ENCODE results near the gene UBE2H.

The UBE2H gene

DNA sequence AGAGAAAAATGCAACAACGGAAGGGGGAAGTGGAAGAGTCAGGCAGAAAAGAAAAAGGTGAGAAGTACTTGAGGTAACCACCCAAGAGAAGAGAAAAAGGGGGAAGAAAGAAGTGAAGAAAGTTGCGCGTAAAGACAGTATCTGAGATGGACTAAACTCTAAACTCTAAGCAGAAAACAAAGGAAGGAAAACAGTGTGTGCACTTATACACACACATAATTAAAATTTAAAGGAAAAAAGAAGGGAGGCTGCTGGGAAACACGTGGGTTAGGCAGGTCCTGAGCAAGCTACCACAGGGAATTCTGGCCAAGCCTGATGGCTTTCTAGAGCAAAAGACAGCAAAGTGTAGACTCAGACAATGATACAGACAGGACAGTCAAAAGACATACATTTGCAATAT is 78.0 kb downstream of the UBE2H start:
- Histone ChIP-seq H3K27ac (ENCODE audit: extremely low read depth, low read depth, low read length) (no peak overlapping the region), H3K9me3 (ENCODE audit: control insufficient read depth, insufficient read depth, low read depth, low read length) (no peaks in the 10 kb centered on the region), H3K36me3 (ENCODE audit: control insufficient read depth in 2 of 2, insufficient read depth in 1 of 2, low read length in 2 of 2) (no peaks in the 10 kb centered on the region; a peak in 1 of 3 replicates), H3K4me1 (ENCODE audit: control insufficient read depth, insufficient read depth, low read length) (no peaks in the 10 kb centered on the region), H3K4me3 (ENCODE audit: low read depth, low read length) (no peak overlapping the region)
- ChIA-PET POLR2A (no interaction called here), CTCF (interaction anchor here (0.5 kb wide), 1 partner anchor 656 kb away, joined by 3 read pairs; no protein-coding TSS in a partner anchor)
- TF ChIP-seq ZXDB (tag by site-specific recombination; IDR thresholded peaks at IDR 0.05) (no peak), ZNF140 (tag by site-specific recombination; IDR thresholded peaks at IDR 0.05) (no peak)
- TF ChIP-seq, protein P1, sequence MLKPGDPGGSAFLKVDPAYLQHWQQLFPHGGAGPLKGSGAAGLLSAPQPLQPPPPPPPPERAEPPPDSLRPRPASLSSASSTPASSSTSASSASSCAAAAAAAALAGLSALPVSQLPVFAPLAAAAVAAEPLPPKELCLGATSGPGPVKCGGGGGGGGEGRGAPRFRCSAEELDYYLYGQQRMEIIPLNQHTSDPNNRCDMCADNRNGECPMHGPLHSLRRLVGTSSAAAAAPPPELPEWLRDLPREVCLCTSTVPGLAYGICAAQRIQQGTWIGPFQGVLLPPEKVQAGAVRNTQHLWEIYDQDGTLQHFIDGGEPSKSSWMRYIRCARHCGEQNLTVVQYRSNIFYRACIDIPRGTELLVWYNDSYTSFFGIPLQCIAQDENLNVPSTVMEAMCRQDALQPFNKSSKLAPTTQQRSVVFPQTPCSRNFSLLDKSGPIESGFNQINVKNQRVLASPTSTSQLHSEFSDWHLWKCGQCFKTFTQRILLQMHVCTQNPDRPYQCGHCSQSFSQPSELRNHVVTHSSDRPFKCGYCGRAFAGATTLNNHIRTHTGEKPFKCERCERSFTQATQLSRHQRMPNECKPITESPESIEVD (tag by site-specific recombination; IDR thresholded peaks at IDR 0.05): no peak

DNA sequence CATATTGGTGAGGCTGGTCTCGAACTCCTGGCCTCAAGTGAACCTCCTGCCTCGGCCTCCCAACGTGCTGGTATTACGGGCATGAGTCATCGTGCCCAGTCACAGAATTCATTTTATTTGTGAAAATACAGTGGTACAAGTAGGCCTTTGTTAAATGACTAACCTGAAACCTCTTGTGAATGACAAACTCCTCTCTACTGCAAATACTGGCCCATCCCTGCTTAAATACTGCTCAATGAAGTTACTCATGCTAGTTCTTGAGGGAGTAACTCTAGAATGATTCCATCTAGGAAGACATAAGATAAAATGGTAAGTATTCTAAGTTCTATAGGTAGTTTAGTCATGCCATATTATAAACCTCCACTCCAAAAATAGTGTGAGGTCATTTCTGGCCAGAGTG is 80.7 kb downstream of the UBE2H start:
- Histone ChIP-seq H3K36me3 (ENCODE audit: control insufficient read depth in 2 of 2, insufficient read depth in 1 of 2, low read length in 2 of 2) (no peaks in the 10 kb centered on the region; a peak in 1 of 3 replicates), H3K4me1 (ENCODE audit: control insufficient read depth, insufficient read depth, low read length) (no peaks in the 10 kb centered on the region), H3K9me3 (ENCODE audit: control insufficient read depth, insufficient read depth, low read depth, low read length) (no peaks in the 10 kb centered on the region), H3K27ac (ENCODE audit: extremely low read depth, low read depth, low read length) (no peak overlapping the region), H3K4me3 (ENCODE audit: low read depth, low read length) (no peak overlapping the region)
- ChIA-PET POLR2A (no interaction called here), CTCF (no interaction called here)
- TF ChIP-seq ZBTB17 (tag by site-specific recombination; IDR thresholded peaks at IDR 0.05): no peak
- no peak for TF ChIP-seq YY2 (tag by site-specific recombination; IDR thresholded peaks at IDR 0.05)
- TF ChIP-seq ZNF701 (tag by site-specific recombination; IDR thresholded peaks at IDR 0.05): no peak
- no peak for TF ChIP-seq ZNF114 (tag by site-specific recombination; IDR thresholded peaks at IDR 0.05)
- TF ChIP-seq ZNF571 (tag by site-specific recombination; IDR thresholded peaks at IDR 0.05): no peak
- TF ChIP-seq, protein P2, sequence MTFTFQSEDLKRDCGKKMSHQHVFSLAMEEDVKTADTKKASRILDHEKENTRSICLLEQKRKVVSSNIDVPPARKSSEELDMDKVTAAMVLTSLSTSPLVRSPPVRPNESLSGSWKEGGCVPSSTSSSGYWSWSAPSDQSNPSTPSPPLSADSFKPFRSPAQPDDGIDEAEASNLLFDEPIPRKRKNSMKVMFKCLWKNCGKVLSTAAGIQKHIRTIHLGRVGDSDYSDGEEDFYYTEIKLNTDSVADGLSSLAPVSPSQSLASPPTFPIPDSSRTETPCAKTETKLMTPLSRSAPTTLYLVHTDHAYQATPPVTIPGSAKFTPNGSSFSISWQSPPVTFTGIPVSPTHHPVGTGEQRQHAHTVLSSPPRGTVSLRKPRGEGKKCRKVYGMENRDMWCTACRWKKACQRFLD (tag by site-specific recombination; IDR thresholded peaks at IDR 0.05): no peak
- TF ChIP-seq ZNF843 (tag by site-specific recombination; IDR thresholded peaks at IDR 0.05): no peak
- TF ChIP-seq HOXC10 (CRISPR knock-in tag; IDR thresholded peaks at IDR 0.05): no peak
- no peak for TF ChIP-seq ZXDB (tag by site-specific recombination; IDR thresholded peaks at IDR 0.05)
- no peak for TF ChIP-seq ZNF830 (tag by site-specific recombination; IDR thresholded peaks at IDR 0.05; ENCODE audit: low read depth)
- TF ChIP-seq GLIS2 (tag by site-specific recombination; IDR thresholded peaks at IDR 0.05): no peak
- TF ChIP-seq, protein P3, sequence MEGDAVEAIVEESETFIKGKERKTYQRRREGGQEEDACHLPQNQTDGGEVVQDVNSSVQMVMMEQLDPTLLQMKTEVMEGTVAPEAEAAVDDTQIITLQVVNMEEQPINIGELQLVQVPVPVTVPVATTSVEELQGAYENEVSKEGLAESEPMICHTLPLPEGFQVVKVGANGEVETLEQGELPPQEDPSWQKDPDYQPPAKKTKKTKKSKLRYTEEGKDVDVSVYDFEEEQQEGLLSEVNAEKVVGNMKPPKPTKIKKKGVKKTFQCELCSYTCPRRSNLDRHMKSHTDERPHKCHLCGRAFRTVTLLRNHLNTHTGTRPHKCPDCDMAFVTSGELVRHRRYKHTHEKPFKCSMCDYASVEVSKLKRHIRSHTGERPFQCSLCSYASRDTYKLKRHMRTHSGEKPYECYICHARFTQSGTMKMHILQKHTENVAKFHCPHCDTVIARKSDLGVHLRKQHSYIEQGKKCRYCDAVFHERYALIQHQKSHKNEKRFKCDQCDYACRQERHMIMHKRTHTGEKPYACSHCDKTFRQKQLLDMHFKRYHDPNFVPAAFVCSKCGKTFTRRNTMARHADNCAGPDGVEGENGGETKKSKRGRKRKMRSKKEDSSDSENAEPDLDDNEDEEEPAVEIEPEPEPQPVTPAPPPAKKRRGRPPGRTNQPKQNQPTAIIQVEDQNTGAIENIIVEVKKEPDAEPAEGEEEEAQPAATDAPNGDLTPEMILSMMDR (tag by site-specific recombination; IDR thresholded peaks at IDR 0.05): no peak
- TF ChIP-seq KLF16 (tag by site-specific recombination; IDR thresholded peaks at IDR 0.05): no peak
- TF ChIP-seq, protein P4, sequence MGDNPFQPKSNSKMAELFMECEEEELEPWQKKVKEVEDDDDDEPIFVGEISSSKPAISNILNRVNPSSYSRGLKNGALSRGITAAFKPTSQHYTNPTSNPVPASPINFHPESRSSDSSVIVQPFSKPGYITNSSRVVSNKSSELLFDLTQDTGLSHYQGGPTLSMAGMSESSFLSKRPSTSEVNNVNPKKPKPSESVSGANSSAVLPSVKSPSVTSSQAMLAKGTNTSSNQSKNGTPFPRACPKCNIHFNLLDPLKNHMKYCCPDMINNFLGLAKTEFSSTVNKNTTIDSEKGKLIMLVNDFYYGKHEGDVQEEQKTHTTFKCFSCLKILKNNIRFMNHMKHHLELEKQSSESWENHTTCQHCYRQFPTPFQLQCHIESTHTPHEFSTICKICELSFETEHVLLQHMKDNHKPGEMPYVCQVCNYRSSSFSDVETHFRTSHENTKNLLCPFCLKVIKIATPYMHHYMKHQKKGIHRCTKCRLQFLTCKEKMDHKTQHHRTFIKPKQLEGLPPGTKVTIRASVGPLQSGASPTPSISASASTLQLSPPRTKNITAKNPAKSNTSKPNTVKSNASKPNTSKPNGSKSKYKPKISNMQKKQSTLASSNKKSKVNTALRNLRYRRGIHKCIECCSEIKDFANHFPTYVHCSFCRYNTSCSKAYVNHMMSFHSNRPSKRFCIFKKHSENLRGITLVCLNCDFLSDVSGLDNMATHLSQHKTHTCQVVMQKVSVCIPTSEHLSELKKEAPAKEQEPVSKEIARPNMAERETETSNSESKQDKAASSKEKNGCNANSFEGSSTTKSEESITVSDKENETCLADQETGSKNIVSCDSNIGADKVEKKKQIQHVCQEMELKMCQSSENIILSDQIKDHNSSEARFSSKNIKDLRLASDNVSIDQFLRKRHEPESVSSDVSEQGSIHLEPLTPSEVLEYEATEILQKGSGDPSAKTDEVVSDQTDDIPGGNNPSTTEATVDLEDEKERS (tag by site-specific recombination; IDR thresholded peaks at IDR 0.05): no peak
- TF ChIP-seq ZBTB48 (tag by site-specific recombination; IDR thresholded peaks at IDR 0.05): no peak

Data from HEK293 (cell line).